Measurements from ENCODE around the gene IFIH1.

DNA sequence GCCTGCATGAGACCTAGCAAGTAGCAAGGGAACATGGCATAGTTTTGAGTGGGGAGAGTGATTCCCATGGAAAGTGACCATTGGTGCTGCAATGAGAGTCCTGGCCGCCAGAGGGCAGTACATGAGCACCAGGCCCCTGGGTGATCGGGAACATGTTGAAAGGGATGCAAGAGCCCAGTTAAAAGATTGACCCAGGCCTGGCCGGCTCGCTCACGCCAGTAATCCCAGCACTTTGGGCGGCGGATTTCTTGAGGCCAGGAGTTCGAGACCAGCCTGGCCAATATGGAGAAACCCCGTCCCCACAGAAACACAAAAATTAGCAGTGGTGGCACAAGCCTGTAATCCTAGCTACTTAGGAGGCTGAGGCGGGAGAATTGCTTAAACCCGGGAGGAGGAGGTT is 97.4 kb downstream of the IFIH1 start:
- TF ChIP-seq ZFP30 (CRISPR knock-in tag; IDR thresholded peaks at IDR 0.05) (no peak), TCF4 (CRISPR knock-in tag; IDR thresholded peaks at IDR 0.05; ENCODE audit: borderline replicate concordance) (no peak), RARB (CRISPR knock-in tag; IDR thresholded peaks at IDR 0.05) (no peak), CSDC2 (CRISPR knock-in tag; IDR thresholded peaks at IDR 0.05) (no peak), PATZ1 (CRISPR knock-in tag; IDR thresholded peaks at IDR 0.05; ENCODE audit: borderline replicate concordance) (no peak), SNAI2 (CRISPR knock-in tag; IDR thresholded peaks at IDR 0.05) (no peak), ZFP3 (CRISPR knock-in tag; IDR thresholded peaks at IDR 0.05) (no peak), ZNF8 (CRISPR knock-in tag; IDR thresholded peaks at IDR 0.05) (no peak), ZNF565 (CRISPR knock-in tag; conservative IDR thresholded peaks at IDR 0.05; ENCODE audit: low read depth) (no peak), TSHZ2 (CRISPR knock-in tag; IDR thresholded peaks at IDR 0.05) (no peak), ZC3H10 (CRISPR knock-in tag; IDR thresholded peaks at IDR 0.05) (no peak)
- TF ChIP-seq, protein P1, sequence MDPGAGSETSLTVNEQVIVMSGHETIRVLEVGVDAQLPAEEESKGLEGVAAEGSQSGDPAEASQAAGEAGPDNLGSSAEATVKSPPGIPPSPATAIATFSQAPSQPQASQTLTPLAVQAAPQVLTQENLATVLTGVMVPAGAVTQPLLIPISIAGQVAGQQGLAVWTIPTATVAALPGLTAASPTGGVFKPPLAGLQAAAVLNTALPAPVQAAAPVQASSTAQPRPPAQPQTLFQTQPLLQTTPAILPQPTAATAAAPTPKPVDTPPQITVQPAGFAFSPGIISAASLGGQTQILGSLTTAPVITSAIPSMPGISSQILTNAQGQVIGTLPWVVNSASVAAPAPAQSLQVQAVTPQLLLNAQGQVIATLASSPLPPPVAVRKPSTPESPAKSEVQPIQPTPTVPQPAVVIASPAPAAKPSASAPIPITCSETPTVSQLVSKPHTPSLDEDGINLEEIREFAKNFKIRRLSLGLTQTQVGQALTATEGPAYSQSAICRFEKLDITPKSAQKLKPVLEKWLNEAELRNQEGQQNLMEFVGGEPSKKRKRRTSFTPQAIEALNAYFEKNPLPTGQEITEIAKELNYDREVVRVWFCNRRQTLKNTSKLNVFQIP (CRISPR knock-in tag; IDR thresholded peaks at IDR 0.05; ENCODE audit: borderline replicate concordance, low read depth): no peak
